HL-60/S4 treated with phorbol 12-myristate 13-acetate at 8.2 ng/mL for 4 days and 3 days (cell line): Measurements from ENCODE around the gene GLI1.
"Not testable (repeated sequence)": the region's sequence is repeated elsewhere in the genome, so short reads cannot be mapped to it uniquely, and the experiment has no call there.

Experiments
- in situ Hi-C: fragments of 300-500 bp; cut with MboI; formaldehyde crosslinking; loops from 2 replicates; pipeline ENCODE4 v1.15.0; 2022; ENCODE audit warnings: low sequenced_read_pairs

The GLI1 gene

GRCh38 chr12:57441393-57441792 lies 18.2 kb upstream of the GLI1 start:
- in situ Hi-C loops = not testable (repeated sequence)

GRCh38 chr12:57441846-57442427 lies 17.6 kb upstream of the GLI1 start:
- in situ Hi-C loops = no loop called here

GRCh38 chr12:57444337-57444736 lies 15.2 kb upstream of the GLI1 start:
- in situ Hi-C loops = not testable (repeated sequence)

GRCh38 chr12:57444744-57445143 lies 14.8 kb upstream of the GLI1 start:
- in situ Hi-C loops = no loop called here

- in situ Hi-C loops = no loop called here
These were observed 13.2 kb upstream of the GLI1 start for GRCh38 chr12:57446292-57446960.

GRCh38 chr12:57448669-57449068 lies 10.9 kb upstream of the GLI1 start:
- in situ Hi-C loops = no loop called here

GRCh38 chr12:57449375-57449774 lies 10.2 kb upstream of the GLI1 start:
- in situ Hi-C loops = no loop called here

- in situ Hi-C loops = loop anchor here (25.0 kb wide), 1 partner anchor 363 kb away; the partner anchor contains the start of genes NAB2 and NEMP1
These were observed 9.5 kb upstream of the GLI1 start for GRCh38 chr12:57450057-57450456.

- in situ Hi-C loops = loop anchor here (25.0 kb wide), 1 partner anchor 364 kb away; the partner anchor contains the start of genes NAB2 and NEMP1
These were observed 8.3 kb upstream of the GLI1 start for GRCh38 chr12:57451233-57451778.

- in situ Hi-C loops = loop anchor here (25.0 kb wide), 1 partner anchor 365 kb away; the partner anchor contains the start of genes NAB2 and NEMP1
These were observed 7.2 kb upstream of the GLI1 start for GRCh38 chr12:57452181-57452936.

GRCh38 chr12:57452937-57453509 lies 6.6 kb upstream of the GLI1 start:
- in situ Hi-C loops = loop anchor here (25.0 kb wide), 1 partner anchor 366 kb away; the partner anchor contains the start of genes NAB2 and NEMP1

- in situ Hi-C loops = loop anchor here (25.0 kb wide), 1 partner anchor 367 kb away; the partner anchor contains the start of genes NAB2 and NEMP1
These were observed 5.4 kb upstream of the GLI1 start for GRCh38 chr12:57454213-57454565.

GRCh38 chr12:57454566-57455373 lies 4.8 kb upstream of the GLI1 start, which contains the start of gene INHBE:
Gene INHBE, plus strand, starts transcription at chr12:57455307. Its CDS starts 230 bp downstream, at chr12:57455537.
- in situ Hi-C loops = loop anchor here (25.0 kb wide), 1 partner anchor 367 kb away; the partner anchor contains the start of genes NAB2 and NEMP1

- in situ Hi-C loops = loop anchor here (25.0 kb wide), 1 partner anchor 368 kb away; the partner anchor contains the start of genes NAB2 and NEMP1
These were observed 4.0 kb upstream of the GLI1 start for GRCh38 chr12:57455374-57456144.

- in situ Hi-C loops = loop anchor here (25.0 kb wide), 1 partner anchor 369 kb away; the partner anchor contains the start of genes NAB2 and NEMP1
These were observed 3.4 kb upstream of the GLI1 start for GRCh38 chr12:57456145-57456700.

GRCh38 chr12:57456737-57457490 lies 2.7 kb upstream of the GLI1 start:
- in situ Hi-C loops = loop anchor here (25.0 kb wide), 1 partner anchor 370 kb away; the partner anchor contains the start of genes NAB2 and NEMP1

- in situ Hi-C loops = loop anchor here (25.0 kb wide), 1 partner anchor 371 kb away; the partner anchor contains the start of genes NAB2 and NEMP1
These were observed 925 bp upstream of the GLI1 start for GRCh38 chr12:57458665-57459054.
